ENCODE measurements around the gene MAX.

DNA sequence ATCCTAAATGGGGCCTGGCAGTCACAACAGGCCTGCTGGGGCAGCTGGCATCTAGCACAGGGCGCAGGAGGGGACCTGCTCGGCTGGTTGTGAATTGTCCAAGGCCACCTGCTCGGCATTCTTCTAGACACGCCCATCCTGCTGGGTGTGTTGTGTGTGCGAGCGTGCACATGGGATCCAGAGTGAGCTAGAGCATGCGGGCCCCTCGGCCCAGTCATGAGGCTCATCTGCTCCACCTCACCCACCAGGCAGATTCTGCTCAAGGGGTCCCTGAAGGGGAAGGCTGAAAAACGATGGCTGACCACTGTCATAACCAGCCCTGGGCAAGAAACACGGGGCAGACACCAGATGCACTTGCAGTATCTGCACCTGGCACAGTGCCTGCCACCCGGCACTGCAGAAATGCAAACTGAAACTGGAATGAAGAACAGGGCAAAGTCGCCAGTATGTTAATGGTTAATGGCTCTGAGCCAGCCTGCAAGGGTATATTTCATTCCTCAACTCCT, 31.8 kb downstream of the MAX start:
- TF ChIP-seq CTCF (IDR thresholded peaks at IDR 0.05 in 4 of 5, conservative IDR thresholded peaks at IDR 0.05 in 1 of 5) (no peak), POLR2A (IDR thresholded peaks at IDR 0.05) (no peak)

Data from gastrocnemius medialis (tissue), 4 donors.